Heart left ventricle (tissue), 16 donors: ENCODE measurements around the gene UBA7. TPM values are rescaled to one million over a fixed set of nuclear protein-coding genes. Genes with fewer than 3 reads are reported as not detected.

Experiments
- ATAC-seq, 4 donors: fragments of 200-7000 bp; cut with Tn5 transposase; one replicate each; pipeline ENCODE4 v1.9.1; 2020 to 2022; ENCODE audit warnings: moderate library complexity in 4 of 4, mild to moderate bottlenecking in 3 of 4, moderate number of reproducible peaks in 1 of 4
- DNase-seq, 5 donors: peaks; one replicate each; pipeline ENCODE4 v3.0.0-alpha.2; 2020
- H3K27ac ChIP-seq, 12 donors: fragments of 200-600 bp; sonication (generic) in 4 of 12; one replicate each; pipeline versions ENCODE4 v1.5.0 to v1.8.0; 2016 to 2022; ENCODE audit warnings: mild to moderate bottlenecking in 2 of 12
- H3K27me3 ChIP-seq, 9 donors: fragments of 200-600 bp; sonication (generic) in 2 of 9; one replicate each; pipeline versions ENCODE4 v1.5.1 to v1.8.0; 2016 to 2022; ENCODE audit warnings: mild to moderate bottlenecking in 3 of 9
- H3K36me3 ChIP-seq, 9 donors: fragments of 200-600 bp; sonication (generic) in 2 of 9; one replicate each; pipeline versions ENCODE4 v1.5.0 to v1.8.0; 2018 to 2022; ENCODE audit warnings: mild to moderate bottlenecking in 2 of 9
- H3K4me1 ChIP-seq, 12 donors: fragments of 200-600 bp; sonication (generic) in 4 of 12; one replicate each; pipeline versions ENCODE4 v1.5.0 to v1.8.0; 2016 to 2022; ENCODE audit warnings: mild to moderate bottlenecking in 3 of 12
- H3K4me3 ChIP-seq, 12 donors: fragments of 200-600 bp; sonication (generic) in 4 of 12; one replicate each; pipeline versions ENCODE4 v1.5.0 to v1.8.0; 2017 to 2022; ENCODE audit warnings: mild to moderate bottlenecking in 9 of 12, moderate library complexity in 4 of 12
- H3K9me3 ChIP-seq, 12 donors: fragments of 200-600 bp; sonication (generic) in 4 of 12; one replicate each; pipeline versions ENCODE4 v1.5.0 to v1.8.0; 2016 to 2022; ENCODE audit warnings: mild to moderate bottlenecking in 1 of 12
- CTCF ChIP-seq, 12 donors: fragments of 200-600 bp; sonication (generic) in 4 of 12; IDR thresholded peaks; one replicate each; pipeline versions ENCODE4 v1.5.0 to v1.8.0; 2018 to 2022; ENCODE audit warnings: antibody characterized with exemption in 12 of 12, mild to moderate bottlenecking in 5 of 12
- POLR2A ChIP-seq, 2 donors: fragments of 450-650 bp; IDR thresholded peaks; one replicate each; pipeline ENCODE4 v1.6.1; 2017; ENCODE audit warnings: antibody characterized with exemption in 2 of 2, mild to moderate bottlenecking in 2 of 2, moderate library complexity in 2 of 2
- WGBS, 4 donors: extraction: QIAGEN DNeasy Blood & Tissue Kit in 2 of 4; methylation state at CpG; one replicate each; pipeline versions ENCODE4 v1.1.5 to v1.1.7; 2013 to 2018; 5-methylcytosine and 5-hydroxymethylcytosine counted together
- intact Hi-C, 10 donors: fragments of 100-400 bp; cut with DNase I; formaldehyde crosslinking; loops; one replicate each; pipeline versions ENCODE4 v1.11.1 to v1.14.2; 2022
- polyA plus RNA-seq, 2 donors: library from polyadenylated mRNA; stranded (reverse); fragments of 200-250 nt; gene quantifications; one replicate each; pipeline ENCODE4 v1.2.3, GENCODE V29; 2013
- total RNA-seq, 9 donors: library from RNA; depleted of rRNA in 2 of 9; stranded (reverse); fragments of >200 nt in 2 of 9; fragmentation: NEBNext Ultra II Directional in 3 of 9; extraction: Animal tissue kit (Norgen Biotek cat#: 25700) in 3 of 9; gene quantifications; one replicate each; pipeline versions ENCODE4 v1.1.0 to v1.2.4, GENCODE V29; 2016 to 2023
- donor health status: ischemic (EF 13 %, LVEDD 7.1; RV severe dilation, severe dysfunction).
- donor health status: healthy with polysubstance abuse.
- donor health status: DM: no; HTN: yes; CAD: no.
- donor health status: DM: no; HTN: no; CAD: no.
- donor health status: ischemic (EF 25% LVEDD 6.9; RV normal size, moderate dysfunction).
- donor health status: ischemic (EF 25% LVEDD 5.7; RV mildly dilated, moderate dysfunction).
- donor health status: healthy.
- donor health status: DM: yes; HTN: yes; CAD: no.
- donor health status: ischemic (EF 35%, LVEDD 5.7; RV mildly dilated, moderate dysfunction).
- donor health status: nonischemic (EF 11% LVEDD 7.7; RV severe dilation, severe dysfunction).
- donor health status: DM: yes; HTN: yes; CAD: no.
- donor health status: PGD.
- donor health status: ischemic (EF 29% LVEDD 5.4; RV normal size, mild dysfunction).
- donor health status: nonischemic (EF 23%, LVEDD 6.1; RV moderate dilation, normal function).

Gene UBA7
- total and polyA plus RNA-seq, 11 donors: 8.5 to 72.1 (median 22.1) TPM

GRCh38 chr3:49794431-49794830 is 19.3 kb downstream of the UBA7 start:
- TF ChIP-seq CTCF (IDR thresholded peaks at IDR 0.05): no peak
- Histone ChIP-seq H3K9me3 (no peaks in the 10 kb centered on the region), H3K4me1 (peaks cover 0 to 4% (median 0%) of the 10 kb centered on the region in 12 donors), H3K4me3 (no peak overlapping the region), H3K27ac (no peak overlapping the region), H3K36me3 (no peaks in the 10 kb centered on the region), H3K27me3 (no peaks in the 10 kb centered on the region)
- DNase-seq: no peak
- no peak for ATAC-seq
- intact Hi-C loops: no loop called here
- WGBS, 4 donors: 81 to 90% (median 87%) methylated on average over 4 of the region's 4 CpGs

GRCh38 chr3:49793486-49794085 is 20.2 kb downstream of the UBA7 start:
- no peaks in the 10 kb centered on the region for H3K36me3 ChIP-seq
- H3K4me3 ChIP-seq: no peak overlapping the region
- no peaks in the 10 kb centered on the region for H3K9me3 ChIP-seq
- peak in 1 of 4 donors; percentile 9 for ATAC-seq
- no peak overlapping the region for H3K27ac ChIP-seq
- no peaks in the 10 kb centered on the region for H3K27me3 ChIP-seq
- intact Hi-C loops: no loop called here
- no peaks in the 10 kb centered on the region for H3K4me1 ChIP-seq
- TF ChIP-seq CTCF (IDR thresholded peaks at IDR 0.05) (no peak), POLR2A (IDR thresholded peaks at IDR 0.05) (no peak)
- 91 to 94% (median 94%) methylated on average over 12 to 13 of the region's 13 CpGs for WGBS, 4 donors
- DNase-seq: peak in 1 of 5 donors; percentile 4

GRCh38 chr3:49792371-49793150 is 21.2 kb downstream of the UBA7 start:
- Histone ChIP-seq H3K4me1 (peaks cover 0 to 2% (median 0%) of the 10 kb centered on the region in 12 donors), H3K36me3 (no peaks in the 10 kb centered on the region), H3K4me3 (no peak overlapping the region), H3K9me3 (no peaks in the 10 kb centered on the region), H3K27me3 (no peaks in the 10 kb centered on the region), H3K27ac (no peak overlapping the region)
- WGBS, 4 donors: 91 to 93% (median 92%) methylated on average over 9 to 10 of the region's 10 CpGs
- ATAC-seq: no peak
- no peak for DNase-seq
- TF ChIP-seq POLR2A (IDR thresholded peaks at IDR 0.05): no peak
- TF ChIP-seq CTCF (IDR thresholded peaks at IDR 0.05): no peak
- intact Hi-C loops: no loop called here

- WGBS, 4 donors: 91 to 100% (median 92%) methylated on average over 2 to 4 of the region's 4 CpGs
- DNase-seq (no peak), ATAC-seq (no peak)
- TF ChIP-seq POLR2A (IDR thresholded peaks at IDR 0.05) (no peak), CTCF (IDR thresholded peaks at IDR 0.05) (no peak)
- no peak overlapping the region for H3K27ac ChIP-seq
- H3K4me3 ChIP-seq: no peak overlapping the region
- H3K36me3 ChIP-seq: no peaks in the 10 kb centered on the region
- H3K4me1 ChIP-seq: peaks cover 0 to 11% (median 8%) of the 10 kb centered on the region in 12 donors
- no peaks in the 10 kb centered on the region for H3K9me3 ChIP-seq
- no peaks in the 10 kb centered on the region for H3K27me3 ChIP-seq
- intact Hi-C loops: no loop called here
Observed at GRCh38 chr3:49791571-49791970, 22.2 kb downstream of the UBA7 start.
